B cell (primary cell): ENCODE results near the gene GDF11.

Source experiments
- CTCF ChIP-seq: fragments of 200-600 bp; IDR thresholded peaks from one replicate; pipeline ENCODE4 v1.8.0; 2022; ENCODE audit warnings: antibody characterized with exemption, mild to moderate bottlenecking
- EZH2 ChIP-seq: IDR thresholded peaks from 2 replicates; pipeline ENCODE4 v1.6.1; 2012; ENCODE audit warnings: borderline replicate concordance, low read depth, mild to moderate bottlenecking, moderate library complexity, low read length; ENCODE audit not compliant: insufficient read depth, poor library complexity, severe bottlenecking

- TF ChIP-seq CTCF (peak; percentile 73), EZH2 (no peak)
Observed at GRCh38 chr12:55736780-55737580, 5.9 kb upstream of the GDF11 start.
